GM23248 (cell line): ENCODE results near the gene S100A13. TPM values are rescaled to one million over a fixed set of nuclear protein-coding genes. Genes with fewer than 3 reads are reported as not detected.
"Not testable (repeated sequence)": the region's sequence is repeated elsewhere in the genome, so short reads cannot be mapped to it uniquely, and the experiment has no call there.

Experiments
- DNase-seq: peaks from one replicate; pipeline ENCODE4 v3.0.0-alpha.2; 2015
- H2AFZ ChIP-seq: fragments of 200-600 bp; sonication (generic); 2 replicates; pipeline ENCODE4 v1.6.1; 2016; ENCODE audit warnings: antibody characterized with exemption
- H3F3A ChIP-seq: fragments of 200-600 bp; sonication (generic); 2 replicates; pipeline ENCODE4 v1.6.1; 2016; ENCODE audit warnings: mild to moderate bottlenecking, antibody characterized with exemption, mixed run types; ENCODE audit not compliant: insufficient read depth
- H3K27ac ChIP-seq: fragments of 200-600 bp; sonication (generic); 2 replicates; pipeline ENCODE4 v1.5.1; 2016; ENCODE audit warnings: mild to moderate bottlenecking
- H3K27me3 ChIP-seq: fragments of 200-600 bp; sonication (generic); replicated peaks from 2 replicates; pipeline ENCODE4 v1.6.1; 2016; ENCODE audit warnings: mild to moderate bottlenecking; ENCODE audit not compliant: insufficient read depth
- H3K36me3 ChIP-seq: fragments of 200-600 bp; sonication (generic); 2 replicates; pipeline ENCODE4 v1.6.1; 2016; ENCODE audit warnings: low read depth, mild to moderate bottlenecking
- H3K4me1 ChIP-seq: fragments of 200-600 bp; sonication (generic); 2 replicates; pipeline ENCODE4 v1.6.1; 2016; ENCODE audit warnings: mild to moderate bottlenecking; ENCODE audit not compliant: insufficient read depth
- H3K4me2 ChIP-seq: fragments of 200-600 bp; sonication (generic); one replicate; pipeline ENCODE4 v1.6.1; 2016; ENCODE audit warnings: mild to moderate bottlenecking; ENCODE audit not compliant: unreplicated experiment
- H3K4me3 ChIP-seq: fragments of 200-600 bp; sonication (generic); 2 replicates; pipeline ENCODE4 v1.5.1; 2016; ENCODE audit warnings: mild to moderate bottlenecking
- H3K79me2 ChIP-seq: fragments of 200-600 bp; sonication (generic); 2 replicates; pipeline ENCODE4 v1.6.1; 2016; ENCODE audit warnings: mild to moderate bottlenecking; ENCODE audit not compliant: insufficient read depth
- H3K9ac ChIP-seq: fragments of 200-600 bp; sonication (generic); 2 replicates; pipeline ENCODE4 v1.6.1; 2016; ENCODE audit warnings: mild to moderate bottlenecking
- H3K9me2 ChIP-seq: fragments of 200-600 bp; sonication (generic); 2 replicates; pipeline ENCODE4 v1.6.1; 2016; ENCODE audit warnings: mixed run types, mild to moderate bottlenecking, moderate library complexity; ENCODE audit not compliant: insufficient read depth
- H3K9me3 ChIP-seq: fragments of 200-600 bp; sonication (generic); one replicate; pipeline ENCODE4 v1.6.1; 2017; ENCODE audit warnings: low read depth
- H4K20me1 ChIP-seq: fragments of 200-600 bp; sonication (generic); 2 replicates; pipeline ENCODE4 v1.6.0; 2016; ENCODE audit not compliant: insufficient read depth
- EZH2 ChIP-seq: fragments of 200-600 bp; sonication (generic); IDR thresholded peaks from 2 replicates; pipeline ENCODE4 v1.6.1; 2018; ENCODE audit warnings: antibody characterized with exemption, mild to moderate bottlenecking; ENCODE audit not compliant: insufficient read depth, poor library complexity, severe bottlenecking
- EZH2phosphoT487 ChIP-seq: fragments of 200-600 bp; sonication (generic); IDR thresholded peaks from 2 replicates; pipeline ENCODE4 v1.6.1; 2018; ENCODE audit warnings: antibody characterized with exemption, moderate library complexity, mild to moderate bottlenecking, low read depth; ENCODE audit not compliant: insufficient read depth
- WGBS, 2 experiments: methylation state at CpG; one replicate each; pipeline ENCODE4 v1.1.6; 2015 to 2017; ENCODE audit warnings: low lambda C conversion rate in 2 of 2, low coverage in 1 of 2; ENCODE audit errors: missing lambda C conversion rate in 2 of 2; 5-methylcytosine and 5-hydroxymethylcytosine counted together
- in situ Hi-C: fragments of 300-500 bp; cut with MboI; formaldehyde crosslinking; loops from 2 replicates; pipeline ENCODE4 v1.15.0; 2020
- polyA plus RNA-seq: library from polyadenylated mRNA; unstranded; fragments of >200 nt; fragmentation: Nextera tagmentation; extraction: Ambion mirVana; gene quantifications from 2 replicates; pipeline ENCODE4 v1.2.1, GENCODE V29; 2016
- total RNA-seq: library from RNA; depleted of rRNA; stranded (reverse); fragments of >200 nt; shearing (Covaris generic); gene quantifications from 2 replicates; pipeline ENCODE4 v1.2.3, GENCODE V29; 2014

The S100A13 gene
- total and polyA plus RNA-seq, 2 experiments from 2014 or later = 159 to 552 TPM

- Histone ChIP-seq H3K36me3 (no peaks in the 10 kb centered on the region), H3K79me2 (no peaks in the 10 kb centered on the region), H3K27me3 (no peaks in the 10 kb centered on the region), H3K9me3 (no peaks in the 10 kb centered on the region), H3K27ac (no peak overlapping the region), H3K4me3 (no peak overlapping the region), H3K9me2 (no peaks in the 10 kb centered on the region), H3F3A (peaks cover 16% of the 10 kb centered on the region), H3K4me2 (no peak overlapping the region), H4K20me1 (no peaks in the 10 kb centered on the region), H2AFZ (no peak overlapping the region), H3K4me1 (peaks cover 11% of the 10 kb centered on the region), H3K9ac (no peak overlapping the region)
- WGBS, 2 experiments = 58 to 63% methylated on average over 2 of the region's 2 CpGs
- TF ChIP-seq EZH2phosphoT487 (no peak), EZH2 (no peak)
- peak; percentile 47 for DNase-seq
- in situ Hi-C loops = no loop called here
Measured at GRCh38 chr1:153583976-153584375, 43.3 kb downstream of the S100A13 start.

- H3K36me3 ChIP-seq, H3K27me3 ChIP-seq, H3K4me3 ChIP-seq, H3K4me2 ChIP-seq, H3K9me3 ChIP-seq, H2AFZ ChIP-seq, H3K79me2 ChIP-seq, H3K9ac ChIP-seq, H3K9me2 ChIP-seq, H4K20me1 ChIP-seq, in situ Hi-C loops, H3K27ac ChIP-seq, DNase-seq: not testable (repeated sequence)
- 91 to 95% methylated on average over 3 of the region's 3 CpGs for WGBS, 2 experiments
- H3K4me1 ChIP-seq = peaks cover 16% of the 10 kb centered on the region
- H3F3A ChIP-seq = peaks cover 20% of the 10 kb centered on the region
Measured at GRCh38 chr1:153583514-153583913, 43.8 kb downstream of the S100A13 start.

DNA sequence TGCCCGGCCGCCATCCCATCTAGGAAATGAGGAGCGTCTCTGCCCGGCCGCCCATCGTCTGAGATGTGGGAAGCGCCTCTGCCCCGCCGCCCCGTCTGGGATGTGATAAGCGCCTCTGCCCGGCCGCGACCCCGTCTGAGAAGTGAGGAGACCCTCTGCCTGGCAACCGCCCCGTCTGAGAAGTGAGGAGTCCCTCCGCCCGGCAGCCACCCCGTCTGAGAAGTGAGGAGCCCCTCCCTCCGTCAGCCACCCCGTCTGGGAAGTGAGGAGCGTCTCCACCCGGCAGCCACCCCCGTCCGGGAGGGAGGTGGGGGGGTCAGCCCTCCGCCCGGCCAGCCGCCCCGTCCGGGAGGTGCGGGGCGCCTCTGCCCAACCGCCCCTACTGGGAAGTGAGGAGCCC is 44.5 kb downstream of the S100A13 start:
- H3K27me3 ChIP-seq, H4K20me1 ChIP-seq, H3K4me3 ChIP-seq, DNase-seq, H3K36me3 ChIP-seq, H3K27ac ChIP-seq, H3K9me2 ChIP-seq, in situ Hi-C loops, H3K9me3 ChIP-seq, H3K79me2 ChIP-seq, H2AFZ ChIP-seq, H3K9ac ChIP-seq, H3K4me2 ChIP-seq: not testable (repeated sequence)
- Histone ChIP-seq H3F3A (peaks cover 25% of the 10 kb centered on the region), H3K4me1 (peaks cover 23% of the 10 kb centered on the region)
- WGBS, 2 experiments = 95 to 96% methylated on average over 10 to 34 of the region's 34 CpGs

DNA sequence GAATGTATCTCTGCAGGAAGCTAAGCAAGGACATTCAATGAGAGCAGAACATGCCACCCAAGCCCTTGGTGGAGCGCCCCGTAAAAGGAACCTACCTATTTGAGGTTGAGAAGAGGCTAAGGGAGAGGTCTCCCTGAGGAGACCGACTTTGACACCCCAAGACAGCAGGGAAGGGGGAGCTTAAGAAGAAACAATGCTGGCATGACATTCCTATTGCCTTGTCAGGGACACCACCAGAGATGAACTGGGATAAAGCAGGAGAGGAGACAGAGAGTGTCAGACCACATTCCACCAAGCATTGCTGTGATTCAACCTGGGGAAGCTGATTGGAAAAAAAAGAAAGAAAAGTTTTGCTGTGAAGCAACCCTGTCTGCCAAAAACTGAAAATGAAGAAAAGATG is 48.4 kb downstream of the S100A13 start:
- Histone ChIP-seq H3K9me2 (no peaks in the 10 kb centered on the region), H3K9me3 (no peaks in the 10 kb centered on the region), H2AFZ (peak overlapping the region; percentile 3; the same call in 1 of the 2 replicates), H3K4me1 (peaks cover 22% of the 10 kb centered on the region), H3K9ac (no peak overlapping the region), H3K36me3 (no peaks in the 10 kb centered on the region), H4K20me1 (no peaks in the 10 kb centered on the region), H3K27me3 (no peaks in the 10 kb centered on the region), H3K27ac (peak overlapping the region; percentile 32; the same call in 1 of the 2 replicates), H3K79me2 (no peaks in the 10 kb centered on the region), H3K4me2 (peak overlapping the region; percentile 34), H3F3A (peaks cover 20% of the 10 kb centered on the region), H3K4me3 (no peak overlapping the region)
- in situ Hi-C loops = no loop called here
- WGBS, 2 experiments = 81 to 86% methylated on average over 3 of the region's 3 CpGs
- peak; percentile 46 for DNase-seq
- no peak for TF ChIP-seq EZH2phosphoT487
- TF ChIP-seq EZH2 = no peak

DNA sequence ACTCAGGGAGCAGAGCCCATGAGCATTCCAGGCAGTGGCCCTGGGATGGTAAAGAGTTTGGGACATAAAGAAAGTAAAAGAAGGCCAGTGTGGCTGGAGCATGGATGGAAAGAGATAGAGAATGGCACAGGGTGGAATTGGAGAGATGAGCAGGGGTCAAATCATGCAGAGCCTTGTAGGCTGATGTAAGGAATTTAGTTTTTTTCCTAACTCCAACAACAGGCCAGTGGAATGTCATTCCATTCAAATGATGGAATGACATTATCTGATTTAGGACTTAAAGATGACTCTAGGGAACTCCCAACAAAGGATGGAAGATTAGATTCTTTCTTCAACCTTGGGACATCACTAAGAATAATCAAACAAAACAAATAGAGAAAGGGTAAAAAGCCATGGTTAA is 48.8 kb downstream of the S100A13 start:
- Histone ChIP-seq H3K36me3 (no peaks in the 10 kb centered on the region), H3K9ac (no peak overlapping the region), H3K4me1 (peaks cover 23% of the 10 kb centered on the region), H3K9me3 (no peaks in the 10 kb centered on the region), H3K4me2 (peak overlapping the region; percentile 34), H2AFZ (0 out of 2 replicates have a peak overlapping the region, but pooled peaks have one; percentile 3), H3K79me2 (no peaks in the 10 kb centered on the region), H3K4me3 (no peak overlapping the region), H3K9me2 (no peaks in the 10 kb centered on the region), H4K20me1 (no peaks in the 10 kb centered on the region), H3K27ac (peak overlapping the region; percentile 32; the same call in 1 of the 2 replicates), H3K27me3 (no peaks in the 10 kb centered on the region), H3F3A (peaks cover 24% of the 10 kb centered on the region)
- TF ChIP-seq EZH2phosphoT487 (no peak), EZH2 (no peak)
- in situ Hi-C loops = no loop called here
- DNase-seq = peak; percentile 50
